Nephron progenitor cell (in vitro differentiated cells): ENCODE results near the gene PSMB5.
A peak's percentile ranks its signal among the peaks of the same experiment; 100 is the strongest.

ENCODE experiments used
- DNase-seq: peaks from one replicate; pipeline ENCODE4 v3.0.0; 2021
- H3K27ac Mint-ChIP-seq: 2 replicates; pipeline ENCODE4 v1.8.0; 2021; ENCODE audit warnings: mild to moderate bottlenecking, moderate library complexity, mixed read lengths
- H3K27me3 Mint-ChIP-seq: 2 replicates; pipeline ENCODE4 v1.8.0; 2021; ENCODE audit warnings: mild to moderate bottlenecking, low read depth, mixed read lengths; ENCODE audit not compliant: poor library complexity
- H3K36me3 Mint-ChIP-seq: 2 replicates; pipeline ENCODE4 v1.8.0; 2021; ENCODE audit warnings: low read depth, mixed read lengths
- H3K4me1 Mint-ChIP-seq: 2 replicates; pipeline ENCODE4 v1.8.0; 2021; ENCODE audit warnings: mixed read lengths
- H3K4me3 Mint-ChIP-seq: 2 replicates; pipeline ENCODE4 v1.8.0; 2021; ENCODE audit warnings: mild to moderate bottlenecking, moderate library complexity, mixed read lengths
- H3K9me3 Mint-ChIP-seq: 2 replicates; pipeline ENCODE4 v1.8.0; 2021; ENCODE audit warnings: mild to moderate bottlenecking, moderate library complexity, mixed read lengths
- CTCF ChIP-seq: fragments of 200-600 bp; sonication (generic); IDR thresholded peaks from 2 replicates; pipeline ENCODE4 v1.5.0; 2021; ENCODE audit warnings: antibody characterized with exemption

PSMB5 gene

GRCh38 chr14:23024612-23025075 is 10.1 kb downstream of the PSMB5 start:
- peaks cover 27% of the 10 kb centered on the region for H3K36me3 Mint-ChIP-seq
- H3K27me3 Mint-ChIP-seq, result no peaks in the 10 kb centered on the region
- peak overlapping the region; percentile 71 for H3K4me3 Mint-ChIP-seq
- no peaks in the 10 kb centered on the region for H3K9me3 Mint-ChIP-seq
- TF ChIP-seq CTCF, result no peak
- peaks cover 86% of the 10 kb centered on the region for H3K4me1 Mint-ChIP-seq
- DNase-seq, result peak; percentile 41
- peak overlapping the region; percentile 99 for H3K27ac Mint-ChIP-seq

- Mint-ChIP-seq H3K9me3 (no peaks in the 10 kb centered on the region), H3K36me3 (peaks cover 18% of the 10 kb centered on the region), H3K4me1 (peaks cover 78% of the 10 kb centered on the region), H3K27me3 (no peaks in the 10 kb centered on the region), H3K4me3 (peak overlapping the region; percentile 71), H3K27ac (peak overlapping the region; percentile 99)
- TF ChIP-seq CTCF, result no peak
- no peak for DNase-seq
Observed at GRCh38 chr14:23023795-23024152, 10.9 kb downstream of the PSMB5 start.

GRCh38 chr14:23023022-23023794 is 11.5 kb downstream of the PSMB5 start:
- no peak for DNase-seq
- no peak for TF ChIP-seq CTCF
- Mint-ChIP-seq H3K27me3 (no peaks in the 10 kb centered on the region), H3K27ac (peak overlapping the region; percentile 99), H3K36me3 (peaks cover 17% of the 10 kb centered on the region), H3K9me3 (no peaks in the 10 kb centered on the region), H3K4me1 (peaks cover 75% of the 10 kb centered on the region), H3K4me3 (peak overlapping the region; percentile 71)

GRCh38 chr14:23021889-23022442 is 12.7 kb downstream of the PSMB5 start:
- TF ChIP-seq CTCF, result no peak
- Mint-ChIP-seq H3K9me3 (no peaks in the 10 kb centered on the region), H3K36me3 (peaks cover 12% of the 10 kb centered on the region), H3K27ac (peak overlapping the region; percentile 99), H3K4me3 (peak overlapping the region; percentile 61), H3K4me1 (peaks cover 70% of the 10 kb centered on the region), H3K27me3 (no peaks in the 10 kb centered on the region)
- DNase-seq, result no peak

GRCh38 chr14:23021434-23021833 is 13.3 kb downstream of the PSMB5 start:
- Mint-ChIP-seq H3K36me3 (peaks cover 12% of the 10 kb centered on the region), H3K4me3 (peak overlapping the region; percentile 61), H3K27ac (peak overlapping the region; percentile 99), H3K27me3 (no peaks in the 10 kb centered on the region), H3K4me1 (peaks cover 70% of the 10 kb centered on the region), H3K9me3 (no peaks in the 10 kb centered on the region)
- TF ChIP-seq CTCF, result no peak
- DNase-seq, result no peak
